GM12873 (cell line): Measurements from ENCODE around the gene MRPS26.

Source experiments
- CTCF ChIP-seq: IDR thresholded peaks from 2 replicates; pipeline ENCODE4 v1.5.1; 2012; ENCODE audit warnings: low read depth, mild to moderate bottlenecking, moderate library complexity, low read length, control low read depth; ENCODE audit not compliant: insufficient read depth; ENCODE audit errors: missing control alignments

The MRPS26 gene

GRCh38 chr20:3037654-3038053 lies 8.2 kb upstream of the MRPS26 start:
- no peak for TF ChIP-seq CTCF

GRCh38 chr20:3038454-3038853 lies 7.4 kb upstream of the MRPS26 start:
- TF ChIP-seq CTCF: no peak

GRCh38 chr20:3039426-3039825 lies 6.4 kb upstream of the MRPS26 start:
- no peak for TF ChIP-seq CTCF

DNA sequence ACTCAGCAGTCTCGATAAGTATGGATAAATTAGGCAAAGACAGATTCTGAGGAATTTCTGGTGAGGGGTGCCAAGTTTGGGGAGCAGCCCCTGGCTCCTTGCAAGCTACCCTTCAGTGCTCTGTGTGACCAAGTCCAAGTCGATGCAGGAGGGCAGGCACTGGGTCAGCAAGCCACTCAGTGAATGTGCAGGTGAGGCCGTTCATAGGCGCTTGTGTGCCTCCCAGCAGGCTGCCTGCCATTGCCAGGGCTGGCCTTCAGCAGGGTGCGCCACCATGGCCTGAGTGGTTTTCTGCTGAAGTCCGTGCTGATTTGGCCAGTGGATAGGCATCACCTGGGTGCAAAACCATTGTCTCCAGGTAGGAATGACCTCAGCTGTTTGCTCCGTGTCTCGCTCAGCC lies 5.8 kb upstream of the MRPS26 start:
- TF ChIP-seq CTCF: no peak

DNA sequence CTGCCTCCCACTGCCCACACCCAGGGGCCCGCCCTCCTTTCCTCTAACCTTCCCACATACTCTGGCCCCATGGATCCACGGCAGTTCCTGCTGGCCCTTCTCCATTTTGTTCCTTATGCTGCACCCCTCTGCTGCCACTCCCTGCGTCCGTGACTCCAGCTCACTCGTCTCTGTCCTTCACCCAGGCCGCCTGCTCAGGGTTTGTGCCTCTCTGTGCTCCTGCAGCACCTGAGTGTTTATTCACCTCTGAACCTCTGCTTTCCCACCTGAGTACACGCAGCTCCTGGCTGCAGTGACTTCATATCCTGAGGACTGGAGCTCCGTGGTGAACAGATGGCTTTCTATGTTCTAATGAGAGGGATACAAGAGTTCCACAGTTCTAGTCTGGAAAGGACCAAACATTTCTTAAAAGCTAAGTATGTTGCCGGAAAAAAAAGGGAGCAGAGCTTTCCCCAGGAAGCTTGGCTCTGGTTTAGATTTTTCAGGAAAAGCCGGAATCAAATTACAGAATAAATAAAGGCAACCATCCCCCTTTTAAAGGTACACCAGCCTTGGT lies 3.9 kb upstream of the MRPS26 start:
- TF ChIP-seq CTCF: no peak

DNA sequence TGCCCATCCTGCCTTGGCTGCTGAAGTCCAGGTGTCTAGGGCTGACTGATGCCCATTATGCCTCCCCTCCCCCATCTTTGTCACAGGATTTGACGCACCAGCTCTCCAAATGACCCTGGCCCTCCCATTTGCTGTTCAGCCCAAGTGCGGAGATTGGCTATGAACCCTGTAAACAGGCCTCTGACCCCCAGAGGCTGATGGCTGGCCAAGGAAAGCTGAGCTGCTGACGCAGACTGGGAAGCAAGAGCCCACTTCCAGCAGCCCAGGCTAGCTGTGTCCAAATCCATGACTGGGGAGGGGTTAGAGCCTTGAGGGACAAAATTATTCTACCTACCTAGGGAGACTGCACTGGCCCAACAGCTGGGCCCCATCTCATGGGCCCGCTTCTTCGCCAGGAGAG lies 3.2 kb upstream of the MRPS26 start:
- TF ChIP-seq CTCF: no peak

GRCh38 chr20:3043322-3043721 lies 2.5 kb upstream of the MRPS26 start, which contains the start of gene GNRH2:
GNRH2 (plus strand) TSS chr20:3043622; CDS start chr20:3044415, 793 bp downstream.
- TF ChIP-seq CTCF: no peak

- no peak for TF ChIP-seq CTCF
These were observed 1.4 kb upstream of the MRPS26 start for GRCh38 chr20:3044336-3044965.
